GM19099 (cell line): ENCODE data around the gene JOSD1.

Experiments
- POLR2A ChIP-seq: IDR thresholded peaks from 3 replicates; pipeline ENCODE4 v1.6.1; 2011; ENCODE audit warnings: low read depth; ENCODE audit not compliant: insufficient read length; ENCODE audit errors: extremely low read depth

JOSD1 gene

GRCh38 chr22:38710866-38711265 is 10.1 kb upstream of the JOSD1 start:
- TF ChIP-seq POLR2A: no peak

- no peak for TF ChIP-seq POLR2A
Observed at GRCh38 chr22:38710351-38710750, 9.6 kb upstream of the JOSD1 start.

- no peak for TF ChIP-seq POLR2A
Observed at GRCh38 chr22:38709306-38709705, 8.6 kb upstream of the JOSD1 start.

GRCh38 chr22:38707984-38708383 is 7.2 kb upstream of the JOSD1 start:
- no peak for TF ChIP-seq POLR2A

- no peak for TF ChIP-seq POLR2A
Observed at GRCh38 chr22:38707346-38707745, 6.6 kb upstream of the JOSD1 start.

- TF ChIP-seq POLR2A: no peak
Observed at GRCh38 chr22:38706901-38707195, 6.1 kb upstream of the JOSD1 start.

- TF ChIP-seq POLR2A: no peak
Observed at GRCh38 chr22:38706101-38706900, 5.6 kb upstream of the JOSD1 start.

- peak; percentile 96 for TF ChIP-seq POLR2A
Observed at GRCh38 chr22:38705235-38706100, 4.7 kb upstream of the JOSD1 start, which contains the start of gene GTPBP1. TSS of gene GTPBP1 (plus strand) at chr22:38705944. CDS start at chr22:38705956, 12 bp downstream.

- no peak for TF ChIP-seq POLR2A
Observed at GRCh38 chr22:38704654-38705234, 4.0 kb upstream of the JOSD1 start.

GRCh38 chr22:38700270-38700788 is 414 bp downstream of the JOSD1 start:
- no peak for TF ChIP-seq POLR2A

- no peak for TF ChIP-seq POLR2A
Observed at GRCh38 chr22:38699784-38700183, 959 bp downstream of the JOSD1 start.

GRCh38 chr22:38699143-38699542 is 1.6 kb downstream of the JOSD1 start:
- no peak for TF ChIP-seq POLR2A

GRCh38 chr22:38698407-38699094 is 2.2 kb downstream of the JOSD1 start:
- TF ChIP-seq POLR2A: no peak

GRCh38 chr22:38697425-38698089 is 3.2 kb downstream of the JOSD1 start:
- no peak for TF ChIP-seq POLR2A
